Lower lobe of right lung (tissue), 2 donors: ENCODE results near the gene OSCAR. TPM values are rescaled to one million over a fixed set of nuclear protein-coding genes. Genes with fewer than 3 reads are reported as not detected.

Experiments
- ATAC-seq, 2 donors: fragments of 200-7000 bp; cut with Tn5 transposase; one replicate each; pipeline ENCODE4 v1.9.1; 2020 to 2022; ENCODE audit warnings: mild to moderate bottlenecking in 2 of 2, moderate library complexity in 2 of 2
- DNase-seq: peaks from one replicate; pipeline ENCODE4 v3.0.0-alpha.2; 2020
- H3K27ac ChIP-seq: fragments of 200-600 bp; one replicate; pipeline ENCODE4 v1.8.0; 2022
- H3K27me3 ChIP-seq: fragments of 200-600 bp; one replicate; pipeline ENCODE4 v1.8.0; 2022; ENCODE audit warnings: low read depth
- H3K36me3 ChIP-seq: fragments of 200-600 bp; one replicate; pipeline ENCODE4 v1.8.0; 2022; ENCODE audit warnings: mild to moderate bottlenecking
- H3K4me1 ChIP-seq: fragments of 200-600 bp; one replicate; pipeline ENCODE4 v1.8.0; 2022
- H3K4me3 ChIP-seq: fragments of 200-600 bp; one replicate; pipeline ENCODE4 v1.8.0; 2022; ENCODE audit warnings: mild to moderate bottlenecking
- H3K9me3 ChIP-seq: fragments of 200-600 bp; one replicate; pipeline ENCODE4 v1.8.0; 2022
- CTCF ChIP-seq: fragments of 200-600 bp; IDR thresholded peaks from one replicate; pipeline ENCODE4 v1.8.0; 2022; ENCODE audit warnings: antibody characterized with exemption, mild to moderate bottlenecking
- intact Hi-C: fragments of 100-400 bp; cut with DNase I; formaldehyde crosslinking; loops from one replicate; pipeline ENCODE4 v1.11.0; 2022
- total RNA-seq: library from RNA; stranded (reverse); fragmentation: NEBNext Ultra II Directional; extraction: Animal tissue kit (Norgen Biotek cat#: 25700); gene quantifications from one replicate; pipeline ENCODE4 v1.2.1, GENCODE V29; 2021
- donor health status: DM: no; HTN: yes; CAD: no; lungs with severe emphysema.

OSCAR gene
- total RNA-seq, 1 donor from 2014 or later, result 77.8 TPM

GRCh38 chr19:54128796-54129616, 28.4 kb upstream of the OSCAR start:
- TF ChIP-seq CTCF, result no peak
- Histone ChIP-seq H3K4me1 (no peaks in the 10 kb centered on the region), H3K9me3 (no peaks in the 10 kb centered on the region), H3K4me3 (no peak overlapping the region), H3K27ac (no peak overlapping the region), H3K27me3 (no peaks in the 10 kb centered on the region), H3K36me3 (peaks cover 82% of the 10 kb centered on the region)
- ATAC-seq, result no peak
- intact Hi-C loops, result no loop called here
- DNase-seq, result no peak

- peaks cover 88% of the 10 kb centered on the region for H3K36me3 ChIP-seq
- DNase-seq, result no peak
- intact Hi-C loops, result no loop called here
Observed at GRCh38 chr19:54128441-54128725, 27.8 kb upstream of the OSCAR start.

GRCh38 chr19:54127688-54128440, 27.3 kb upstream of the OSCAR start:
- TF ChIP-seq CTCF, result no peak
- Histone ChIP-seq H3K27ac (no peak overlapping the region), H3K4me3 (no peak overlapping the region), H3K27me3 (no peaks in the 10 kb centered on the region), H3K4me1 (no peaks in the 10 kb centered on the region), H3K36me3 (peaks cover 93% of the 10 kb centered on the region), H3K9me3 (no peaks in the 10 kb centered on the region)
- ATAC-seq, result no peak
- intact Hi-C loops, result no loop called here
- no peak for DNase-seq

More at GRCh38 chr19:54128441-54128725, 27.8 kb upstream of the OSCAR start:
- H3K27me3 ChIP-seq, result no peaks in the 10 kb centered on the region
- no peak for TF ChIP-seq CTCF
- no peak overlapping the region for H3K27ac ChIP-seq
- no peaks in the 10 kb centered on the region for H3K9me3 ChIP-seq
- H3K4me3 ChIP-seq, result no peak overlapping the region
- H3K4me1 ChIP-seq, result no peaks in the 10 kb centered on the region
- ATAC-seq, result no peak

GRCh38 chr19:54125713-54126112, 25.1 kb upstream of the OSCAR start:
- no peak for ATAC-seq
- Histone ChIP-seq H3K4me3 (no peak overlapping the region), H3K36me3 (peaks cover 97% of the 10 kb centered on the region), H3K27ac (no peak overlapping the region), H3K4me1 (no peaks in the 10 kb centered on the region), H3K9me3 (no peaks in the 10 kb centered on the region), H3K27me3 (no peaks in the 10 kb centered on the region)
- DNase-seq, result no peak
- intact Hi-C loops, result no loop called here
- no peak for TF ChIP-seq CTCF

GRCh38 chr19:54124393-54124792, 23.8 kb upstream of the OSCAR start:
- no peak overlapping the region for H3K4me3 ChIP-seq
- no peaks in the 10 kb centered on the region for H3K4me1 ChIP-seq
- intact Hi-C loops, result no loop called here
- no peak for DNase-seq
- no peaks in the 10 kb centered on the region for H3K27me3 ChIP-seq
- ATAC-seq, result no peak
- TF ChIP-seq CTCF, result no peak
- H3K27ac ChIP-seq, result no peak overlapping the region
- no peaks in the 10 kb centered on the region for H3K9me3 ChIP-seq
- H3K36me3 ChIP-seq, result peaks cover 100% of the 10 kb centered on the region
